ENCODE measurements around the gene KLC1. TPM values are rescaled to one million over a fixed set of nuclear protein-coding genes. Genes with fewer than 3 reads are reported as not detected.
A peak's percentile ranks its signal among the peaks of the same experiment; 100 is the strongest.

The KLC1 gene
- total RNA-seq, 1 donor from 2014 or later: 163 TPM

GRCh38 chr14:103633391-103633790, 4.4 kb downstream of the KLC1 start:
- H3K27ac Mint-ChIP-seq: no peak overlapping the region
- no peaks in the 10 kb centered on the region for H3K9me3 Mint-ChIP-seq
- TF ChIP-seq CTCF (IDR thresholded peaks at IDR 0.05; ENCODE audit: unreplicated experiment): no peak
- no peaks in the 10 kb centered on the region for H3K27me3 Mint-ChIP-seq (ENCODE audit: low read depth)
- peaks cover 17% of the 10 kb centered on the region for H3K4me1 Mint-ChIP-seq
- H3K4me3 Mint-ChIP-seq: no peak overlapping the region
- DNase-seq (ENCODE audit: low spot score in 2 of 2, unreplicated experiment in 2 of 2): no peak
- H3K36me3 Mint-ChIP-seq: peaks cover 10% of the 10 kb centered on the region

DNA sequence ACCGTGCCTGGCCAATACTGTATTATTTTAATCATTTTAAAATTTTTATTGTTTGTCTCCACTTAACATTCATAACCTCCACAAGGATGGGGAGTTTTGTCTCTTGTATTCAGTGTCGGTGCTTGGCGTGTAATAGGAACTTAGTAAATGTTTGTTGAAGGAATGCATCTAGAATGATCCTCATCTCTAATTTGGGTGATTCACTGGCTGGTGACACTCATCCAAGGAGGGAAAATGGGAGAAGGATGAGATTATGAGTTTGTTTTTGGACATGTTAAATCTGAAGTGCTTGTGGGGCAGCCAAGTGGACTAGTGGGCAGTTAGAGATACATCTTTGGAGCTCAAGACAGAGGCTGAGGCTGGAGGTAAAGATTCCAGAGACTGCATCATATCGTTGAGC, 5.1 kb downstream of the KLC1 start:
- H3K27me3 Mint-ChIP-seq (ENCODE audit: low read depth): no peaks in the 10 kb centered on the region
- H3K27ac Mint-ChIP-seq: peak overlapping the region; percentile 5
- no peaks in the 10 kb centered on the region for H3K9me3 Mint-ChIP-seq
- no peak for DNase-seq (ENCODE audit: low spot score in 2 of 2, unreplicated experiment in 2 of 2)
- H3K36me3 Mint-ChIP-seq: peaks cover 10% of the 10 kb centered on the region
- H3K4me1 Mint-ChIP-seq: peaks cover 18% of the 10 kb centered on the region
- H3K4me3 Mint-ChIP-seq: no peak overlapping the region
- no peak for TF ChIP-seq CTCF (IDR thresholded peaks at IDR 0.05; ENCODE audit: unreplicated experiment)

- Mint-ChIP-seq H3K4me3 (no peak overlapping the region), H3K4me1 (peaks cover 9% of the 10 kb centered on the region), H3K27ac (no peak overlapping the region), H3K36me3 (peaks cover 10% of the 10 kb centered on the region), H3K9me3 (peaks cover 5% of the 10 kb centered on the region), H3K27me3 (ENCODE audit: low read depth) (no peaks in the 10 kb centered on the region)
- no peak for DNase-seq (ENCODE audit: low spot score in 2 of 2, unreplicated experiment in 2 of 2)
- no peak for TF ChIP-seq CTCF (IDR thresholded peaks at IDR 0.05; ENCODE audit: unreplicated experiment)
These were observed 9.6 kb downstream of the KLC1 start for GRCh38 chr14:103638594-103638993.

DNA sequence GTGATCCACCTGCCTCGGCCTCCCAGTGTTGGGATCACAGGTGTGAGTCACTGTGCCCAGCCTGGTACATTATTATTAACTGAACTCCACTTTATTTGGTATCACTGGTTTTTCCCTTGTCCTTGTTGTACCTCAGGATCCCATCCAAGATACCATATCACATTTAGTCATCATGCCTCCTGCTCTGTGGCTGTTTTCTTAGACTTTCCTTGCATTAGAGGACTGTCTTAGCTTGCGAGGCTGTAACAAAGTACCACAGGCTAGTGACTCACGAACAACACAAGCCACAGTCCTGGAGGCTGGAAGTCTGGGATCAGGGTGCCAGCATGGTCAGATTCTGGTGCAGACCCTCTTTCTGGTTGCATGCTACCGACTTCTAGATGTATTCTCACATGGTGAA, 12.2 kb downstream of the KLC1 start:
- peaks cover 10% of the 10 kb centered on the region for H3K36me3 Mint-ChIP-seq
- no peak overlapping the region for H3K4me3 Mint-ChIP-seq
- H3K27ac Mint-ChIP-seq: no peak overlapping the region
- peaks cover 5% of the 10 kb centered on the region for H3K9me3 Mint-ChIP-seq
- H3K4me1 Mint-ChIP-seq: peaks cover 9% of the 10 kb centered on the region
- DNase-seq (ENCODE audit: low spot score in 2 of 2, unreplicated experiment in 2 of 2): no peak
- TF ChIP-seq CTCF (IDR thresholded peaks at IDR 0.05; ENCODE audit: unreplicated experiment): no peak
- H3K27me3 Mint-ChIP-seq (ENCODE audit: low read depth): no peaks in the 10 kb centered on the region

- no peak overlapping the region for H3K4me3 Mint-ChIP-seq
- H3K9me3 Mint-ChIP-seq: peaks cover 5% of the 10 kb centered on the region
- no peaks in the 10 kb centered on the region for H3K27me3 Mint-ChIP-seq (ENCODE audit: low read depth)
- no peaks in the 10 kb centered on the region for H3K4me1 Mint-ChIP-seq
- no peak for TF ChIP-seq CTCF (IDR thresholded peaks at IDR 0.05; ENCODE audit: unreplicated experiment)
- DNase-seq (ENCODE audit: low spot score in 2 of 2, unreplicated experiment in 2 of 2): no peak
- H3K36me3 Mint-ChIP-seq: peaks cover 4% of the 10 kb centered on the region
- no peak overlapping the region for H3K27ac Mint-ChIP-seq
These were observed 17.2 kb downstream of the KLC1 start for GRCh38 chr14:103646189-103646588.

DNA sequence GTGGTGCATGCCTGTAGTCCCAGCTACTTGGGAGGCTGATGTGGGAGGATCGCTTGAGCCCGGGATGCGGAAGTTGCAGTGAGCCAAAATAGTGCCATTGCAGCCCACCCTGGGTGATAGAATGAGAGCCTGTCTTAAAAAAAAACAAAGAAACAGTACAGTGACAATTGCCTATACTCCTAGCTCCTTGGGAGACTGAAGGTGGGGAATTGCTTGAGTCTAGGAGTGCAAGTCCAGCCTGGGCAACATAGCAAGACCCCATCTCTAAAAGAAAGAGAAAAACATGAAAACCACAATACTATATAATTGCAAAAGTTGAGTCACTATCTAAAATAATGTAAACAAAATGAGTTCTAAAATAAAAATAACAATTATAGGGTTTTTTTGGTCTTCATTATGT, 20.0 kb downstream of the KLC1 start:
- Mint-ChIP-seq H3K36me3 (no peaks in the 10 kb centered on the region), H3K27me3 (ENCODE audit: low read depth) (no peaks in the 10 kb centered on the region), H3K4me3 (no peak overlapping the region), H3K27ac (no peak overlapping the region), H3K9me3 (no peaks in the 10 kb centered on the region), H3K4me1 (peaks cover 11% of the 10 kb centered on the region)
- no peak for DNase-seq (ENCODE audit: low spot score in 2 of 2, unreplicated experiment in 2 of 2)
- no peak for TF ChIP-seq CTCF (IDR thresholded peaks at IDR 0.05; ENCODE audit: unreplicated experiment)

All from mesothelial cell of epicardium (in vitro differentiated cells).